IPS-15b (cell line): ENCODE results near the gene MIA.
"Not testable (repeated sequence)": the region's sequence is repeated elsewhere in the genome, so short reads cannot be mapped to it uniquely, and the experiment has no call there.

Experiments used
- H3K27me3 ChIP-seq: one replicate; pipeline ENCODE4 v1.6.1; 2013; ENCODE audit warnings: low read length; ENCODE audit not compliant: control insufficient read depth, insufficient read depth
- H3K36me3 ChIP-seq: one replicate; pipeline ENCODE4 v1.6.1; 2013; ENCODE audit warnings: low read length; ENCODE audit not compliant: control insufficient read depth, insufficient read depth
- H3K4me1 ChIP-seq: one replicate; pipeline ENCODE4 v1.6.1; 2013; ENCODE audit warnings: mild to moderate bottlenecking, low read length; ENCODE audit not compliant: control insufficient read depth, insufficient read depth
- H3K4me3 ChIP-seq: one replicate; pipeline ENCODE4 v1.5.1; 2013; ENCODE audit warnings: low read depth, low read length
- H3K9ac ChIP-seq: one replicate; pipeline ENCODE4 v1.6.1; 2013; ENCODE audit warnings: low read depth, mild to moderate bottlenecking, low read length
- H3K9me3 ChIP-seq: one replicate; pipeline ENCODE4 v1.6.1; 2013; ENCODE audit warnings: mild to moderate bottlenecking, low read length; ENCODE audit not compliant: control insufficient read depth, insufficient read depth

The MIA gene

DNA sequence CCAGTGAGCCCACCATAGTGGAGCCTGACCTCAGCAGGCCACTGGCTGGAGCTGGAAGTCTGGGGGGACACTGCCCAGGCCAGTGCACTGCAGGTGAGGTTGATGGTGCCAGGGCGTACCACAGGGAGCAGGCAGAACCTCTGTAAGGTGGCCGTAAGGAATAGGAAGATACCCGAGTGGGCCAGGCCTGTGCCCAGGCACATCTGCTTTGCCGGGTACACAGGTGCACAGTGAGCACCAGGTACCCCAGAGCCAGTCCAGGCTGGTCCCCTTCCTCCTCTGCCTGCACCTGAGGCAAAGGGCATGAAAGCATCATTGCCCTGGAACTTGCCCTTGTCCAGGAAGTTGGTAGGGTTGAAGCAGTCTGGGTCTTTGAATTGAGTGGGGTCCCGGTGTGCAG, 33.2 kb downstream of the MIA start:
- Histone ChIP-seq H3K9me3 (no peaks in the 10 kb centered on the region), H3K36me3 (peaks cover 38% of the 10 kb centered on the region), H3K4me3 (no peak overlapping the region), H3K9ac (no peak overlapping the region), H3K4me1 (peaks cover 29% of the 10 kb centered on the region), H3K27me3 (peaks cover 9% of the 10 kb centered on the region)

DNA sequence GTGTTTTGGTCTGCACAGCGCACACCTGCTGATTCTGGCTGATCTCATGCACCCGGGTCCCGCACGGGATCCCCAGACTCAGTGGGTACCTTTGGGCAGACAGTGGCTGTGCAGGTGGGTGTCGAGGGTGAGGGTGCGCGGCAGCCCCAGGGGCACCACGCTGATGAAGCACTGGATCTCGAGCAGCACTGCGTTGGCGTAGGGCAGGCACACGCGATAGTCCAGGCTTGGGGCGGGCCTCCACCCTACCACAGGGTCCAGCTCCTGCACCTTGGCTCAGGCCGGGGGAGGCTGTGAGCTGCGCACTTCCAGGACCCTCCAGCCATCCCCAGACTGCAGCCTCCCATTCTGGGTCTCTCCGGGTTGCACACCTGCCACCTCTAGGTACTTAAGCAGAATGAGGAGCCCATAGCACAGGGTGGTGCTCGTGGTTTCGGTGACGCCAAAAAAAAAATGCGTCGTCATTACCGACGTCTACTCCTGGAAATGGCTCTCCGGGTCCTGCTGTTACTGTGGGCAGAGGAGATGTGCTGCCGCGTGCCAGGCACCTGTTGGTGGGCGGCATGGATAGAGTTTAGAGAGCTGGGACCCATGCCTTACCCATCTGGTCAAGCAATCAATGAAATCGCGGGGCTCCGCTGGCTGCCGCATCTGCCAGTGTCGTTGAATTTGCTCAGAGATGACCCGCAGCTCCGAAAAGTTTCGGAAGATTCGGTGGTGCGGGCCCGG, 34.2 kb downstream of the MIA start:
- peaks cover 32% of the 10 kb centered on the region for H3K36me3 ChIP-seq
- H3K4me3 ChIP-seq: no peak overlapping the region
- no peaks in the 10 kb centered on the region for H3K9me3 ChIP-seq
- no peak overlapping the region for H3K9ac ChIP-seq
- H3K4me1 ChIP-seq: peaks cover 19% of the 10 kb centered on the region
- H3K27me3 ChIP-seq: peaks cover 9% of the 10 kb centered on the region

GRCh38 chr19:40810160-40810559, 34.8 kb downstream of the MIA start:
- Histone ChIP-seq H3K9ac (no peak overlapping the region), H3K36me3 (peaks cover 26% of the 10 kb centered on the region), H3K4me1 (peaks cover 15% of the 10 kb centered on the region), H3K4me3 (peak overlapping the region; percentile 56), H3K27me3 (peaks cover 9% of the 10 kb centered on the region), H3K9me3 (no peaks in the 10 kb centered on the region)

DNA sequence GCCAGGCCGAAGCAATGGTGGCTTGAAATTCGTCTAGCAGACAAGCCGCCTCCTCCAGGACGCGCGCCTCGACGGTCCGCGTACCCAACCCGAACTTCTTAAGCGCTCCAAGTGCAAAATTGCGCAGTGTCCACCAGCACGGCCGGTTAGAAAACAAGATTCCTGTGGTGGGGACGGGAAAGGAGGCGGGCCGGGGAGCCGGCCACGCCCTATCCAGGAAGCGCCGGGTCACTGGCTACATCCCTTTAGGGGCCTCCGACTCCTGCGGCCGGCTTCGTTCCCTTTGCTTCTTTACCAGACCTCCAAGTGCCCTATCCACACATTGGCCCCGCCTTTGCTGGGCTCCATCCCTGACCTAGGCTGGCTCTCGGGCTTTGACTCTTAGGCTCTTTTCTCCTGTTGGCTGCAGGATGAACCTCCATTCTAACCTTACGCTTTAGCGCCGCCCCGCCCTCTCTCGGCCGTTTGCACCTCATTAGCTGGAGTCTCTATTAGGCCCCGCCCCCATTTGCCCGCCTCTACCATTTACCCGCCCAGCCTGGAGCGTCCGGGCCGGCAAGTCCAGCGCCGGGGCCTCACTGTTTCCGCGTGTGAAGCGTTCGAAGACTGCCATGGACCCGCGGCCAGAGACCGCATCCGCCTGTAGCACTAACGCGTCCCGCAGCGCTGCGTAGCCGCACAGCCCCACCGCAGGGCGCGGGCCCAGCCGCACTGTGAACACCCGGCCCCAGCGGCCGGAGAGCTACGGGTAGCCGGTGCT, 35.5 kb downstream of the MIA start:
- peaks cover 22% of the 10 kb centered on the region for H3K36me3 ChIP-seq
- not testable (repeated sequence) for H3K9ac ChIP-seq, H3K27me3 ChIP-seq, H3K9me3 ChIP-seq
- H3K4me1 ChIP-seq: peaks cover 11% of the 10 kb centered on the region
- peak overlapping the region; percentile 71 for H3K4me3 ChIP-seq

DNA sequence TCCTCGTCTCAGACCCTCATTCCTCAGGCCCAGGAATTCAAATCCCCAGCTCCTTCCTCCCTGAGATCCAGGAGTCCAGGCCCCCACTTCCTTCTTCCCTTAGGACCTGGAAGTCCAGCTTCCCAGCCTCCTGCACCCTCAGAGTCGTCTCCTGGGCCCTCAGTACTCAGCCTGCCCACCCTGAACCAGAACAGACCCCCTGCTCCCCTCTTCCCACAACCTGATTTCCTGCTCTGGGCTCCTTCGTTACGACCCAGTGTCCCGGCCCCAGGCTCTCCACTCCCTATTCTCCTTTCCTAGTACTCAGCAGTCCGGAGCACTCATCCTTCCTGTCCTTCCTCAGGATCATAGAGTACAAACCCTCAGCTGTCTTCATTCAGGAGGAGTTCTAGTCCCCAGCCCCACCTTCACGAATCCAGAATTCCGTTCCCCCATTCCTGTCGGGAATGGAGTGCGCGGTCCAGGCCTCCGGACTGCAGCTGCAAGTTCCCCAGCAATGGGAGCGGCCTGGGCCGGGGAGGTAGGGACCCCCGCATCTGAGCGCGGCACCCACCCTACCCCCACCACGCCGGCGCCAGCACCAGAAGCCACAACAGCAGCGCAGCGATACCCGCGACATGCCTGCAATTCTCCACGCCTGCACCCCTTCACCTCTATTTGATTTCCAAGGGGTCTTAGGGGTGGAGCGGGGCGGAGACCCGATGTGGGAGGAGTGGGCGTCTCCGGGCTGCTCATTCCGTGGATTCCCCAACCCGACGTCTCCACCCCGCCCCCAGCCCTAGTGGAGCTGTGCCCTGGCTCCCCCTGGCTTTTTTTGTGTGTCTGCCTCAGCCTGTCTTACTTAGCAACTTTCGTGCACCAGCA, 36.4 kb downstream of the MIA start:
- Histone ChIP-seq H3K36me3 (peaks cover 22% of the 10 kb centered on the region), H3K4me3 (peak overlapping the region; percentile 71), H3K9ac (peak overlapping the region; percentile 73), H3K27me3 (peaks cover 9% of the 10 kb centered on the region), H3K9me3 (no peaks in the 10 kb centered on the region), H3K4me1 (peaks cover 9% of the 10 kb centered on the region)

- H3K27me3 ChIP-seq, H3K9me3 ChIP-seq, H3K9ac ChIP-seq, H3K4me3 ChIP-seq, H3K4me1 ChIP-seq: not testable (repeated sequence)
- H3K36me3 ChIP-seq: peaks cover 16% of the 10 kb centered on the region
These were observed 37.2 kb downstream of the MIA start for GRCh38 chr19:40812571-40812970.

DNA sequence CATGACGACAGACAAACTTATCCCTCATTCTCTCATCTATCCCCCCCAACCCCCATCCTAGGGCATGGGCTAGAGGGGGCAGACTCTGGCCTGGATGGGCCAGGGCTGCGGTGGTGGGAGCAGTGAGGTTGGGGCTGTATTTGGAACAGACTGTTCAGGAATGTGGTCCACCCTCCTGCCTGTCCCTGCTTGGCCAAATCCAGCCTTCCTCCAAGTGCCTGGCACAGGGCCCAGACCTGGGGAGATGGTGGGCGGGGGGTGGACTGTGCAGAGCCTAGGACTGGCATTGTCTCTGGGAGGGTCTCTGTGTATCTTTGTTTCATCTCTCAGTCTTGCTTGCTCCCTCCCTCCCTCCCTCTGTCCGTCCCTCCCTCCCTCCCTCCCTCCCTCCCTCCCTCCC, 37.9 kb downstream of the MIA start:
- H3K27me3 ChIP-seq: peaks cover 13% of the 10 kb centered on the region
- H3K9ac ChIP-seq: no peak overlapping the region
- H3K4me3 ChIP-seq: no peak overlapping the region
- H3K4me1 ChIP-seq: peaks cover 3% of the 10 kb centered on the region
- H3K36me3 ChIP-seq: peaks cover 11% of the 10 kb centered on the region
- no peaks in the 10 kb centered on the region for H3K9me3 ChIP-seq

- H3K9ac ChIP-seq: no peak overlapping the region
- H3K27me3 ChIP-seq: peaks cover 13% of the 10 kb centered on the region
- H3K36me3 ChIP-seq: no peaks in the 10 kb centered on the region
- no peak overlapping the region for H3K4me3 ChIP-seq
- H3K9me3 ChIP-seq: no peaks in the 10 kb centered on the region
- no peaks in the 10 kb centered on the region for H3K4me1 ChIP-seq
These were observed 39.9 kb downstream of the MIA start for GRCh38 chr19:40815223-40815622.

DNA sequence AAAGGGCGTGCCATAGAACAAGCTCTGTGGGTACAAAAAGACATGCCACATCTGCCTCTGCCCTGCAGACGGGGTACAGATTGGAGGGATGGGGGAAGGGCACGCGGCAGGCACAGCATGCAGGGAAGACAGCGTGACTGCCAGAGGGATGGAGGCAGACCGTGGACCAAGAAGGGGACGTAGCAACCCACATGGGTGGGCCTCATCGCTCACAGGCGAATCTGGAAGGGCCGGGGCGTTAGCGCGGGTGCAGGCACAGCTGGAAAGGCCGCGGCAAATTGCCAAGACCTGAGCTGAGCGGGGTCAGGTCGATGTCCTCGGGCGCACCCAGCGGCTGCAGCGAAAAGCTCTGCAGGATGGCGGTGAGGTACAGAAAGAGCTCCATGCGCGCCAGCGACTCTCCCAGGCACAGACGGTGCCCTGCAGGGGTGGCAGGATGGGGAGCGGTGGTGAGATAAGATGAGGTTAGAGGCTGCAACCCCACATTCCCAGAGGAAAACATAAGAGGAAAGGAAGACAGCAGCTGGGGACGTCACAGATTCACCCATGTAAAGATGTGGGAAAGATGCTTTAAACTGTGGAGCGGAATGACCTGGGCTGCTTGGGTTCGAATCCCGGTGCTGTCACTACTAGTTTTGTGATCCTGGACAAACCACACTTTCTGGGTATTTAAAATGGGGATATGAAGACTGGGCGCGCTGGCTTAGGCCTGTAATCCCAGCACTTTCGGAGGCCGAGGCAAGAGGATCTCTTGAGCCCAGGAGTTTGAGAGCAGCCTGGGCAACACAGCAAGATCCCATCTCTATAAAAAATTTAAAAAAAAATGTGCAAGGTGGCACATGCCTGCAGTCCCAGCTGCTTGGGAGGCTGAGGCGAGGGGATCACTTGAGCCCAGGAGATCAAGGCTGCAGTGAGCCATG, 43.4 kb downstream of the MIA start:
- H3K9ac ChIP-seq, H3K27me3 ChIP-seq, H3K9me3 ChIP-seq, H3K36me3 ChIP-seq, H3K4me1 ChIP-seq, H3K4me3 ChIP-seq: not testable (repeated sequence)

DNA sequence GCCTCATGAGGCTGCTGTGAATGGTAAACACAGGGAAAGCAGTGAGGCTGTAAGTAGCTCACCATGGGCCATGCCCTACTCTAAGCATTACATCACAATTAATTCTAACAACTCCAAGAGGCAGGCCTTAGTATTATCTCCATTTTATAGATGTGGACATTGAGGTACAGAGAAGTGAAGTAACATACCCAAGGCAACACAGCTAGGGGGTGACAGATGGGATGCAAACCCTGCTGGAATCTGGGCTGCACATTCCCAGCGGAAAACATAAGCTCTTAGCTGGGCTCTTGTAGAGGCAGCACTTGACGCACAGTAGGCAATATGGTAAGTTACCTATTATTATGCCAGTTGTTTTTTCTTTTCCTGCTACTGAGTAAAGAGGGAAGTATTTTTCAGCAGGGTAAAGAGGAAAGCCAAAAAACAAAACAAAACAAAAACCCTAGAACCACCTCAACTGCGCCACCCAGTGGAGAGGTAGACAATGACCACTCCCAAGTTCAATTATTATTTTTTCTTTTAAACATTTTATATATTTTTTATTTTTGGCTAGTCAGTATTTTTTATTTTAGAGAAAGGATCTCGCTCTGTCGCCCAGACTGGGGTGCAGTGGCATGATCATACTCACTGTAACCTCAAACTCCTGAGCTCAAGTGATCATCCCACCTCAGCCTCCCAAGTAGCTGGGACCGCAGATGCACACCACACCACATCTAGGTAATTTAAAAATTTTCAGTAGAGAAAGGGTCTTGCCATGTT, 44.3 kb downstream of the MIA start:
- H3K4me3 ChIP-seq, H3K36me3 ChIP-seq, H3K9ac ChIP-seq, H3K9me3 ChIP-seq, H3K27me3 ChIP-seq, H3K4me1 ChIP-seq: not testable (repeated sequence)
